D721Med (cell line): Measurements from ENCODE around the gene LDLRAD3.

Source experiments
- DNase-seq: peaks from one replicate; pipeline ENCODE4 v3.0.0; 2011; ENCODE audit warnings: low spot score; ENCODE audit not compliant: insufficient read length
- FAIRE-seq: peaks from 2 replicates; lab custom pipeline; 2011; peaks lifted over from hg19 to GRCh38; lab: Jason Lieb, UNC
- CTCF ChIP-seq: IDR thresholded peaks from 2 replicates; pipeline ENCODE4 v1.5.1; 2012; ENCODE audit warnings: mild to moderate bottlenecking, control low read depth; ENCODE audit not compliant: insufficient read depth; ENCODE audit errors: missing control alignments

Gene LDLRAD3

GRCh38 chr11:36071917-36072500 lies 128.1 kb downstream of the LDLRAD3 start:
- TF ChIP-seq CTCF = no peak
- FAIRE-seq (no peak), DNase-seq (no peak)

GRCh38 chr11:36073411-36074203 lies 129.7 kb downstream of the LDLRAD3 start:
- no peak for TF ChIP-seq CTCF
- no peak for FAIRE-seq
- no peak for DNase-seq

DNA sequence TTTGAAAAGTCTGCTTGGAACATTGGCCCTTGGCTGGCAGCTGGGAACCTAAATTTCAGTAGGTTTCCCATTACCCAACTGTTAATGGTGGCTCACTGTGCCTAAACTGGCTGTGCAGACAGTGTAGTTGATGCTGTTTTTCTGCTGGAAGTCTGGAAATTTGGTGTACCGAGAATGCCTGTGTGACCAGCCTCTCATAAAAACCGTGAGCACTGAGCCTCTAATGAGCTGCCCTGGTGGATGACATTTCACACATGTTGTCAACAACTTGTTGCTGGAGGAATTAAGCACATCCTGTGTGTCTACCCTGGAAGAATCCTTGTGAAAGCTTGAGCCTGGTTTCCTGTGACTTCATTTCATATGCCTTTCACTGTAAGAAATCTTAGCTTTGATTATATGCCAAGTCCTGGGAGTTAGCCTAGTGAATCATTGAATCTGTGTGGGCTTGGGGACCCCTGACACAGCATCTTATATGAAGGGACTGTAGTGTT lies 131.1 kb downstream of the LDLRAD3 start:
- no peak for FAIRE-seq

DNA sequence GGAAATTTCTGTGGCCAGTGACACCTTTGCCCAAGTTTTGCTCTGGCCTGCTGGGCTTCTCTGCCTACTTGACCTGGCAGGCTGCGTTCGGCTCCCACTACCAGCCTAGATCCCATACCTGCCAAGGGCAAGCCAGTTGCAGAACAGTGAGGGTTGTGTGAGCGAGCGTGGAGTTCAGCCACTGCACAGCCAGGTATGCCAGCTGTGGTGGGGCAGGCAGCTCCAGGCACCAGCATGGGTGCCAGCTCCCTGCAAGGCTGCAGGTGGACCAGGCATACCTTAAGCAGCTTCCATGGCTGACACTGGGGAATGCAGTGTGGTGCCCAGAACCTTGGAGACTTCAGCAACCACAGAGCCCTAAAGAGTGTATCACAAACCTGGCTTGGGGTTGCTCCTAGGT lies 133.5 kb downstream of the LDLRAD3 start:
- FAIRE-seq (no peak), DNase-seq (no peak)
- TF ChIP-seq CTCF = no peak

More for the DNA sequence above, 131.1 kb downstream of the LDLRAD3 start:
- no peak for TF ChIP-seq CTCF
- DNase-seq = no peak

DNA sequence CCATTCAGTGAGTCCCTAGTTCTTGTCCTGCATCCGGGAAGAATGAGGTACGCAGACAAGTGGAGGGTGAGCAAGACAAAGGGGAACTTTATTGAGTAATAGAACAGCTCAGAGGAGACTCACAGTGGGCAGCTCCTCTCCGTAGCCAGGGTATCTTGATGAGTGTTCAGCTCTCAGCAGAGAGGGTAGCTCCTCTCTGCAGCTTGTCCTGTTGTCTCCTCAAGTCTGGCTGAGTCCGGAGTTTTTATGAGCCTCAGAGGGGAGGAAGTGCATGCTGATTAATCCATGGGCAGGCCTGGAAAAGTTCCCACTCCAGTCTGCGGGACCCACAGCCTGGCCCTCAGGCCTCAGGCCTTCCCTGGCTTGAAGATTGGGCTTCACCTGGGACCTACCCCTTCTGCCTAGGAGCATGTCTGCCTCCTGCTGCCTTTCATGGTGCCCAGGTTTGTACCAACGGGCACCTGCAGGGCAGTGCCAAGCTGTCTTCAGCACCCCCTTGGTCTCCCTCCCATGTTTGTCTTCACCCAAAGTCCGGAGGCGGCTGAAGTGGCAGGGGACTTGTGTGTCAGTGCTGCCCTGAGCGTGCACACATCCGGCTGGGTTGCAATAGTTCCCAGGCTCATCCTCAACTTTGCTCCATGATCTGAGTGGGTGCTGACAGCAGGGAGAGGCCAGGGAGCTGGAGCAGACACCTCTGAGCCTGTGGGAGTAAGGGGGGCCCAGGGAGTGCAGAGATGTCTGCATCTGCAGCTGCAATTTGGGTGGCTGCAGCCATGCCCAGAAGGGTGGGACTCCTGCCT lies 134.2 kb downstream of the LDLRAD3 start:
- FAIRE-seq = no peak
- no peak for TF ChIP-seq CTCF
- no peak for DNase-seq

GRCh38 chr11:36078686-36079055 lies 134.8 kb downstream of the LDLRAD3 start:
- no peak for FAIRE-seq
- no peak for DNase-seq
- no peak for TF ChIP-seq CTCF
